GM18907 (cell line): Measurements from ENCODE around the gene RPL10.
"Not testable (repeated sequence)": the region's sequence is repeated elsewhere in the genome, so short reads cannot be mapped to it uniquely, and the experiment has no call there.

Source experiments
- ATAC-seq: cut with Tn5 transposase; IDR thresholded peaks from one replicate; pipeline ENCODE4 v1.9.1; 2021; ENCODE audit warnings: mild to moderate bottlenecking, moderate library complexity; ENCODE audit not compliant: unreplicated experiment

Gene RPL10

GRCh38 chrX:154375156-154375504, 23.0 kb upstream of the RPL10 start:
- no peak for ATAC-seq

- ATAC-seq, result no peak
These were observed 21.4 kb upstream of the RPL10 start for GRCh38 chrX:154376774-154377173.

GRCh38 chrX:154378059-154378798, 19.9 kb upstream of the RPL10 start:
- peak; percentile 1 for ATAC-seq

DNA sequence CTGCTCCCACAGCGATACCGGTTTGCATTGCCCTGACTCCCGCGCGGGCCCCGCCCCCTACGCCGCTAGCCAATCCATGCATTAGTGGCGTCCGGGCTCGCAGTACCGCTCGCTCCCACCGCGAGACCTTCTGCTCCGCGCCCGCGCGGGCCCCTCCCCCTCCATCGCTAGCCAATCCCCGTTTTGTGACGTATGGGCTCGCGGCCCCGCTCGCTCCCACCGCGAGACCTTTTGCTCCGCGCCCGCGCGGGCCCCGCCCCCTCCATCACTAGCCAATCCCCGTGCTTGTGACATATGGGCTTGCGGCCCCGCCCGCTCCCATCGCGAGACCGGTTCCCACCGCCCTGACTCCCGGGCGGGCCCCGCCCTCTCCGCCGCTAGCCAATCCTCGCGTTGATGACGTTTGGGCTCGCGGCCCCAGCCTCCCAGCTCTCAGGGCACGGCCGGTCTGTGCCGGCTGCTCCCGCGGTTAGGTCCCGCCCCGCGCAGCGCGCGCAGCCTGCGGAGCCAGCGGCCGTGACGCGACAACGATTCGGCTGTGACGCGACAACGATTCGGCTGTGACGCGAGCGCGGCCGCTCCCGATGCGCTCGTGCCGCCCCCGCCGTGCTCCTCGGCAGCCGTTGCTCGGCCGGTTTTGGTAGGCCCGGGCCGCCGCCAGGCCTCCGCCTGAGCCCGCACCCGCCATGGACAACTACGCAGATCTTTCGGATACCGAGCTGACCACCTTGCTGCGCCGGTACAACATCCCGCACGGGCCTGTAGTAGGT, 19.2 kb upstream of the RPL10 start, which contains the start of gene EMD:
Gene EMD, plus strand, starts transcription at position 497 of the 770 bp plus-strand sequence. Its CDS starts 190 bp downstream, at position 687.
- peak; percentile 82 for ATAC-seq

DNA sequence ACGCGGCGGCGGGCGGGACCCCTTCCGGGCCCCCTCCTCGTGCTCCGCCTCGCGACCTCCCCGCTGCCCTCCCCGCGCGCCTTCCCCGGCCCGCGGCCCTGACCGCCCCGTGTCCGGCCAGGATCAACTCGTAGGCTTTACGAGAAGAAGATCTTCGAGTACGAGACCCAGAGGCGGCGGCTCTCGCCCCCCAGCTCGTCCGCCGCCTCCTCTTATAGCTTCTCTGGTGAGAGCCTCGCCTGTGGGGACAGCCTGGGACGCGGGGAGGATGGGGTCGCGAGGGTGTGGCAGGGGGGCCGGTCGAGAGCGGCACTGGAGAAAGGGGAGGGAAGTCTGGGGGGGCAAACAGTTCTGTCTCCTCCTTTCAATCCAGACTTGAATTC, 18.6 kb upstream of the RPL10 start:
- no peak for ATAC-seq

DNA sequence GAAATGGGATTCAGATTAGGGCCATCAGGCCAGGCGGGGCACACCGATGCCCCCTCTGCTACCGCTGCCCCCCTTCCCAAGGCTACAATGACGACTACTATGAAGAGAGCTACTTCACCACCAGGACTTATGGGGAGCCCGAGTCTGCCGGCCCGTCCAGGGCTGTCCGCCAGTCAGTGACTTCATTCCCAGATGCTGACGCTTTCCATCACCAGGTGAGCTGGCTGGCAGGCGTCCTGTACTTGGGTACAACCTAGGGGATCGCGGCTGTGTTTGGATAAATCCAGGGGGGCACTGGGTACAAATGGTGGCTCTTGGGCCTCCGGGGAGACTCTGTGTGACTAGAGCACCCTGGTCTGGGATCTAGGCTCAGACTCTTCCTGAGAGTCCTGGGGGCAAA, 18.0 kb upstream of the RPL10 start:
- no peak for ATAC-seq

- no peak for ATAC-seq
These were observed 17.4 kb upstream of the RPL10 start for GRCh38 chrX:154380787-154381186.

- no peak for ATAC-seq
These were observed 16.9 kb upstream of the RPL10 start for GRCh38 chrX:154381271-154381670.

DNA sequence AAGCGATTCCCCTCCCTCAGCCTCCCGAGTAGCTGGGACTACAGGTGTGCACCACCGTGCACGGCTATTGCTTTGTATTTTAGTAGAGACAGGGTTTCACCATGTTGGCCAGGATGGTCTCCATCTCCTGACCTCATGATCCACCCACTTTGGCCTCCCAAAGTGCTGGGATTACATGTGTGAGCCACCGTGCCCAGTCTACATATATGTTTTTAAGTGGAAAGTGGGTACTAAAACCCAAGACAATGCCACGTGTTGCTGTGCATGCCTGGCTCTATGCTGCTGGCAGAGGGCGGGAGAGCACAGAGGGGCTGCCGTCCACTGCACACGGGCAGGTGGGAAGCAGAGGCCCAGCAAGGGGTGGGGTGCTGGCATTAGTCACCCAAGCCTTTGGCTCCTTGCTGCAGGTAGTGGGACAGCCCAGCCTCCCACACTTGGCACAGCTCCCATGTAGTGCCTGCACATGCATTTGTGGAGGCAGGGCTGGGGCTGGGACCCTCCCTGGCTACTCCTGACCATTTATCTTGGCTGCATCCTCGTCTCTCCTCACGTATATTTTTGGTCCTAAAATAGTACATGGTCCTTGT, 15.6 kb upstream of the RPL10 start:
- no peak for ATAC-seq

DNA sequence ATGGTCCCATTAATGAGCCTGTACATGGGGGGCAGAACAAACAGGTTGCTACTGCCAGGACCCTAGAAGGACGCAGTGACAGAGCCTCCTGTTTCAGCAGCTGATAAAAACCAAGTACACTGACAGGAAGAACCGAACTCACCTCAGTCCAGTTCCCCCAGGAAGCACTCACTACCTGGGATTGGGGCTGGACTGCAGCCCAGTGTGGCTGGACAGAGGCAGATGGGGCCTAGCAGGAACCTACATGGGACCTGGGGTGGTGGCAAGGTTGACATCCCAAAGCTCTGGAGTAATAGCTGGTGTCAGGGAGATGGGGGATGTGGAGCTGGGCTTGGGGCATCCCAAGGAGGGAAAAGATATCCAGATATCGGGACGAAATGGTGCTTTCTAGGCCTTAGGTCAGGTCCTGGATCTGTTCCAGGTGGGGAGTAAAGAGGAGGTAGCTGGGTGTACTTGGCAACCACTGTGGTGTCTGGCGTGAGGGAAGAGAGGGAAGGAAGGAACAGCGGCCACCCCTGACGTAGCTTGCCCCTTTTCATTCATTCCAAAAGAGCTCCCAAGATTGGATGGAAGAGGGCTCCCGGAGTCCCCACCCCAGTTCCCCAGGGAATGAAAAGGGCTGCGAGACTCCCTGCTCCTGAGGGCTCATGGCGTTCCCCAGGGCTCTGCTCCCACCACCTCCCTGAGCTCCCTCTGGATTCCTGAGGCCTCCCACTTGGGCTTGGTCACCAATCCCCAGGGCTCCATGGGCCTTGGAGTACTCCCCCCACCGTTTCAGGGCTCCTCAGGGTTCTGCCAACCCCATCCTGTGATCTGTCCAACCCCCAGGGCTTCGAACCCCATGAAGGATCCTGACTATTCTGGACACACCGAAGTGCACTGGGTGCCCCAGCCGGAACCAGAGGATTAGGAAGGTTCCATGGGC, 14.6 kb upstream of the RPL10 start:
- ATAC-seq, result no peak

GRCh38 chrX:154384284-154384892, 13.8 kb upstream of the RPL10 start:
- no peak for ATAC-seq

DNA sequence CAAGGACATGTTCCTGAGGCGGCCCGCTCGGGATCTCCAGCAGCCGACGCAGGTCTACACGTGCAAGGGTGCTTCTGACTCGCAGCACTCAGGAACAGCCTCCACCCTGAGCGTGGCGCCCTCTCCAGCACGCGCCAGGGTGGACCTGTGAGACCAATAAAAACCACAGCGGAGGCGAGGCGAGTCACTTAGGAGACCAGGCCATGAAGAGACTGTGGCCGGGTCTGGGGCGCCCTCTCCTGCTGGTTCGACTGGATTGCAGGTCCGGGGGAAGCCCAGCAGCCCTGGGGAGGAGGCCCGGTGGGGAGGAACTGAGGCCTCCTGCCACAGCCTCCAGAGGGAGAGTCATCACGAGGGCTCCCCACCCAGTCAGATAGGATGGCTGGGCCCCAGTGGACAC, 10.1 kb upstream of the RPL10 start:
- ATAC-seq, result peak; percentile 32

GRCh38 chrX:154388649-154389048, 9.5 kb upstream of the RPL10 start:
- ATAC-seq, result peak; percentile 30

DNA sequence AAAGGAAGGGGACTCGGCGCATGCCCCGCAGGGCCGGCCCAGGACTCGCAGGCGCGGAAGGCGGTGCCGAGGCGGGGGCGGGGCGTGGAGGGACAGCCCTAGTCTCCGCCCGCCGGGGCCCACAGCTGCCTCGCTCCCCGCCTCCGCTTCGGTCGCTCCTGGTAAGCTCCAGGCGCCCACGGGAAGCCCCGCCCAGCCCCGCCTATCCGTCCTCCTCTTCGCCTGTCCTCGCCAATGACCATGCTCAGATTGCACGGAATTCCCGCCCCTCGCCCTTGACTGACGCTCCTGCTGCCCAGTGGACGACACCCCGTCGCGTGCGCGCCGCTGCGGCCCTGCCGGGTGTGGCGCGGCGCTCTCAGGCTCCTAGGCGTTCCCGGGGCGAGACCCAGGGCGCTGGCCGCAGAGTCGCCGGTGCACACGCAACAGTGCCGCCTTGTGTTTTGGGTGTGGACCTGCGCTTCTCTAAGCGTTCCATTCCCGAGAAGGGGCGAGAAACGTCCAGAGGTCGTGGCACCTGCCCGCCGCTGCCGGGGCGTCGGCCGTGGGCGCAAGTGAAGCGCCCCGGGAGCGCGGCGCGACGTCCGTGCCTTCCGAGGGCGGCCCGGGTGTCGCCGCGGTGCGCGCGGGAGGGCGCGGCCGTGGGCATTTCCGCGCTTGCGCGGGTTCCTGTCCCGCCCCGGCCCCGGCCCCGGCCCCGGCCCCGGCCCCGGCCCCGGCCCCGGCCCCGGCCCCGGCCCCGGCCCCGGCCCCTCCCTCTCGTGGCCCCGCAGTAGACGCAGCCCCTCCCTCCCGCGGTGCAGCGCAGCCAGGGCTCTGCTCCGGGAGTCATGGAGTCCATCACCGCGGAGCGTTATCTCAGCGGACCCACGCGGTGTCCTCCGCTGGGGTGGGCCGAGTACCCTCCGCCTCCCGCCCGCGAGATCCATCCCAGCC, 8.1 kb upstream of the RPL10 start:
- ATAC-seq, result peak; percentile 69

DNA sequence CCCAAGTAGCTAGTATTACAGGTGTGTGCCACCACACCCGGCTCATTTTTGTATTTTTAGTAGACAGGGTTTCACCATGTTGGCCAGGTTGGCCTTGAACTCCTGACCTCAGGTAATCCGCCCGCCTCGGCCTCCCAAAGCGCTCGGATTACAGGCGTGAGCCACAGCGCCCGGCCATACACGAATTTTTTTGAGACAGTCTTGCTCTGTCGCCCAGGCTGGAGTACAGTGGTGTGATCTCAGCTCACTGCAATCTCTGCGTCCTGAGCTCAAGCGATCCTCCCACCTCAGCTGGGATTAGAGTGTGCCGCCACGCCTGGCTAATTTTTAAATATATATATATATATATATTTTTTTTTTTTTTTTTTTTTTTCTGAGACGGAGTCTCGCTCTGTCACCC, 1.8 kb upstream of the RPL10 start:
- not testable (repeated sequence) for ATAC-seq

GRCh38 chrX:154396973-154397887, 947 bp upstream of the RPL10 start:
- ATAC-seq, result peak; percentile 48

GRCh38 chrX:154398668-154399526, 720 bp downstream of the RPL10 start:
- peak; percentile 17 for ATAC-seq
